ENCODE results near the gene KRTDAP.
"Not testable (repeated sequence)": the region's sequence is repeated elsewhere in the genome, so short reads cannot be mapped to it uniquely, and the experiment has no call there.

The KRTDAP gene

DNA sequence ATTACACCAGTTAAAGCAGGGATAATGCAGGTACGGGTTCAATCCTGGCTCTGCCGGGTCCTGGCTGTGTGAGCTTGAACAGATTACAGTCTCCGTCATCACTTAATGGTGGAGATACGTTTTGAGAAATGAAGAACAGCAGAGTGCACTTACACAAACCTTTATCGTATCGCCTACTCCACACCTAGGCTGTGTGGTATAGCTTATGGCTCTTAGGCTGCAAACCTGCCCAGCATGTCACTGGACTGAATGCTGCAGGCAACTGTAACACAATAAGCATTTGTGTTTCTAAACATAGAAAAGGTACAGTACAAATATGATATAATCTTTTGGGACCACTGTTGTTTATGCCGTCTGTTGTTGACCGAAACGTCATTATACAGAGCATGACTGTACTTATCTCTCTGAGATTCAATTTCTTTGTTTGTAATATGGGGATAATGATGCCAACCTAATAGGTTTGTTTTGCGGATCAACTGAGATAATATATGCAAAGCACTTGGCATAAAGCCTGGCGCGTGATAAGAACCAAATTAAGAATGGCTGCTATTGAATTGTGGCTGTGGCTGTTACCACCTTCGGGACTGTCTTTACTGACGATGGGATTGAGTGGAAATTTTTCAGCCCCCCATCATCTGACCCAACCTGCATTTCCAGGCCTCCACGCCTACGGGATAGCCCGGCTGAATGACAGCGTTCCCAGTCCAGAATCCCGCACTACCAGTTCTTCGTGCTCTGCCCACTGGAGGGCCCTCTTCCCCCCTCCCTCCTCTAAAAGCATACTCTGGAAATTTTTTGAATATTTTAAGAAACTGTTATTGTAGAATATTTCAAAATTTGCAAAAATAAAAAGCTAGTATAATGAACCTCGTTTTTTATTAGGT lies 11.2 kb downstream of the KRTDAP start:
- no peaks in the 10 kb centered on the region for H3K4me1 ChIP-seq (ENCODE audit: control insufficient read depth, insufficient read depth, low read length)
- H3K4me3 ChIP-seq (ENCODE audit: low read length), result no peak overlapping the region
- no peaks in the 10 kb centered on the region for H3K9me3 ChIP-seq (ENCODE audit: control insufficient read depth, low read length)
- H3K9ac ChIP-seq (ENCODE audit: low read length), result no peak overlapping the region
- no peaks in the 10 kb centered on the region for H3K36me3 ChIP-seq (ENCODE audit: control insufficient read depth, insufficient read depth, low read length, severe bottlenecking)
- H3K27me3 ChIP-seq (replicated peaks; ENCODE audit: control insufficient read depth, insufficient read depth, low read length), result peaks cover 5% of the 10 kb centered on the region
- DNase-seq (ENCODE audit: low read depth), result no peak

DNA sequence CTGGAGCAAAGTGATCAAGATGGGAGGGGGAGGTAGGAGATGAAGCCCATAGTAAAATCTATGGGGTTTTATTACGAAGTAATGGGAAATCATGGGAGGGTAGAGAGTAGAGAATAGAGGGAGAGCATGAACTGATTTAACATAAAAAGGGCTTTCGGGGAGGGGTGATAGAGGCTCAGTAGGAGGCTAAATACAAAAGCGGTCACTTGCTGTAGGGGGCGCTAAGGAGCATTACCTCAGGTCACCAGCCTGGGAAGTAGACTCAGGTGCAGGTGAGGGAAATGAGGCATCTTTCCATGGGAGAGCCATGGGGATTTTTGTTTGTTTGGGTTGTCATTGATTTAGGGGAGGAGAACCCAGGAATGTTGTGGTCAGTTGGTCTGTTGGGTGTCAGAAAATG lies 14.1 kb downstream of the KRTDAP start:
- H3K36me3 ChIP-seq (ENCODE audit: control insufficient read depth, insufficient read depth, low read length, severe bottlenecking), result no peaks in the 10 kb centered on the region
- no peak overlapping the region for H3K9ac ChIP-seq (ENCODE audit: low read length)
- H3K9me3 ChIP-seq (ENCODE audit: control insufficient read depth, low read length), result no peaks in the 10 kb centered on the region
- H3K27me3 ChIP-seq (replicated peaks; ENCODE audit: control insufficient read depth, insufficient read depth, low read length), result peaks cover 9% of the 10 kb centered on the region
- H3K4me3 ChIP-seq (ENCODE audit: low read length), result no peak overlapping the region
- H3K4me1 ChIP-seq (ENCODE audit: control insufficient read depth, insufficient read depth, low read length), result no peaks in the 10 kb centered on the region
- DNase-seq (ENCODE audit: low read depth), result no peak

DNA sequence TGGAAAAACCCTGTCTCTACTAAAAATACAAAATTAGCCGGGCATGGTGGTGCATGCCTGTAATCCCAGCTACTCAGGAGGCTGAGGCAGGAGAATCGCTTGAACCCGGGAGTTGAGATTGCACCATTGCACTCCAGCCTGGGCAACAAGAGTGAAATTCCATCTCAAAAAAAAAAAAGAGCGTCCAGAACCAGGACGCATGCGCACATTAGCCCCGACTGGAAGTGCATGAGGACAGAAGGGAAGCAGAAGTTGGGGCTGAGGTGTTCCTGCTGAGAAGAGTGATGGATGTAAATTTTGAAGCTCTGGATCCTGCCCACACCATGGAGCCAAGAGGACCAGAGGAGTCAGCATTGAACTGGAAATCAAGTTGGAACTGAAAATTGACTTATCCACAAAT lies 15.7 kb downstream of the KRTDAP start:
- not testable (repeated sequence) for H3K9me3 ChIP-seq (ENCODE audit: control insufficient read depth, low read length); DNase-seq (ENCODE audit: low read depth); H3K36me3 ChIP-seq (ENCODE audit: control insufficient read depth, insufficient read depth, low read length, severe bottlenecking); H3K4me1 ChIP-seq (ENCODE audit: control insufficient read depth, insufficient read depth, low read length); H3K4me3 ChIP-seq (ENCODE audit: low read length); H3K9ac ChIP-seq (ENCODE audit: low read length)
- H3K27me3 ChIP-seq (replicated peaks; ENCODE audit: control insufficient read depth, insufficient read depth, low read length), result peaks cover 11% of the 10 kb centered on the region

DNA sequence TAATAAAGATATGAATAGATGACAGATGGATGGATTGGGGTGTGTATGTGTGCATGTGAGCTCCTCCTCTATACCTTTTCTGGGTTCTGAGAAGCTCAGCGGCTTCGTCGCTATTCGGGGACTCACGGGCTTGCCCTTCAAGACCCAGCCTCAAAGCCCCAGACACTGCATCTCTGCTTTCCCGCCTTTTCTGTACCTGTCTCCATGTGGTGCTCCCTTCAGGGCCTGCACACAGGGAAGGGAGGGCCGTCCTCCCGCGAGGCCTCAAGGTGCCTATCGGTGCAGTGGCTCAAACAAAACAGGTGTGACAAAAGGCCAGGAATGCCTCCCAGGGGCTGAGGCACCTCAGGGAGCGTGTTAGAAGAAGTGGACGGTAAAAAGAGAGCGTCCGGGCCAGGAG lies 16.2 kb downstream of the KRTDAP start:
- H3K36me3 ChIP-seq (ENCODE audit: control insufficient read depth, insufficient read depth, low read length, severe bottlenecking), result no peaks in the 10 kb centered on the region
- H3K4me1 ChIP-seq (ENCODE audit: control insufficient read depth, insufficient read depth, low read length), result no peaks in the 10 kb centered on the region
- H3K4me3 ChIP-seq (ENCODE audit: low read length), result no peak overlapping the region
- DNase-seq (ENCODE audit: low read depth), result no peak
- no peaks in the 10 kb centered on the region for H3K9me3 ChIP-seq (ENCODE audit: control insufficient read depth, low read length)
- peaks cover 15% of the 10 kb centered on the region for H3K27me3 ChIP-seq (replicated peaks; ENCODE audit: control insufficient read depth, insufficient read depth, low read length)
- H3K9ac ChIP-seq (ENCODE audit: low read length), result no peak overlapping the region

DNA sequence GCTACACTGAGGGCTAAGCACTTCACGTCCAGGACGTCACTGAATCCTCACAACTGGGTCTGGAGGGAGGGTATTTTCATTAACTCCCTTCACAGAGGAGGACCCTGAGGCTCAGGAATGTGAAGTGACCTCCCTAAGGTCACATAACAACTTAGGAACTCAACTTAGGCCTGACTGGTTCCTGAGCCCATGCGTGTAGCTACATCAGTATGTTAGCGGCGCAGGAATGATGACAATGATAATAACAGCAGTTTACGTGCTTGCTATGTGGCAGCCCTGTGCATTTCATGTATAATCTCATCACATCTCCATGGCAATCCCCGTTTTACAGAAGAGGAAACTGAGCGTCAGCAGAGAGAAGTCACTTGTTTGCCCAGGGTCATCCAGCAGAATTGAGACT lies 18.3 kb downstream of the KRTDAP start:
- peaks cover 5% of the 10 kb centered on the region for H3K4me1 ChIP-seq (ENCODE audit: control insufficient read depth, insufficient read depth, low read length)
- no peak for DNase-seq (ENCODE audit: low read depth)
- no peak overlapping the region for H3K4me3 ChIP-seq (ENCODE audit: low read length)
- H3K27me3 ChIP-seq (replicated peaks; ENCODE audit: control insufficient read depth, insufficient read depth, low read length), result peaks cover 15% of the 10 kb centered on the region
- H3K36me3 ChIP-seq (ENCODE audit: control insufficient read depth, insufficient read depth, low read length, severe bottlenecking), result no peaks in the 10 kb centered on the region
- no peak overlapping the region for H3K9ac ChIP-seq (ENCODE audit: low read length)
- no peaks in the 10 kb centered on the region for H3K9me3 ChIP-seq (ENCODE audit: control insufficient read depth, low read length)

DNA sequence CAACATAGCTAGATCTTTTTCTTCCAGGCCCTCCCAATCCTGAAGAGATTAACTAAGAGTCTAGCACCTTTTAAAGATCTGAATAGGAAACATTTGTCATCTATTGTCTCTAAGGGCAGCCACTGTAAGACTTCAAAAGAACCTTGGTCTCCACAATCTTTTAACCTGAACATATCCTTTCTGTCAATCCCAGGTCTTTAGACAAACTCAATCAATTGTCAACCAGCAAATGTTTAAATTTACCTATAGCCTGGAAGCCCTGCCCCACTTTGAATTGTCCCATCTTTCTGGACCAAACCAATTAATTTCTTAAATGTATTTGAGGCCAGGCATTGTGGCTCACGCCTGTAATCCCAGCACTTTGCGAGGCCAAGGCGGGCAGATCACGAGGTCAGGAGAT lies 19.2 kb downstream of the KRTDAP start:
- not testable (repeated sequence) for DNase-seq (ENCODE audit: low read depth); H3K4me3 ChIP-seq (ENCODE audit: low read length); H3K36me3 ChIP-seq (ENCODE audit: control insufficient read depth, insufficient read depth, low read length, severe bottlenecking); H3K9me3 ChIP-seq (ENCODE audit: control insufficient read depth, low read length); H3K4me1 ChIP-seq (ENCODE audit: control insufficient read depth, insufficient read depth, low read length); H3K9ac ChIP-seq (ENCODE audit: low read length)
- H3K27me3 ChIP-seq (replicated peaks; ENCODE audit: control insufficient read depth, insufficient read depth, low read length), result peaks cover 16% of the 10 kb centered on the region

DNA sequence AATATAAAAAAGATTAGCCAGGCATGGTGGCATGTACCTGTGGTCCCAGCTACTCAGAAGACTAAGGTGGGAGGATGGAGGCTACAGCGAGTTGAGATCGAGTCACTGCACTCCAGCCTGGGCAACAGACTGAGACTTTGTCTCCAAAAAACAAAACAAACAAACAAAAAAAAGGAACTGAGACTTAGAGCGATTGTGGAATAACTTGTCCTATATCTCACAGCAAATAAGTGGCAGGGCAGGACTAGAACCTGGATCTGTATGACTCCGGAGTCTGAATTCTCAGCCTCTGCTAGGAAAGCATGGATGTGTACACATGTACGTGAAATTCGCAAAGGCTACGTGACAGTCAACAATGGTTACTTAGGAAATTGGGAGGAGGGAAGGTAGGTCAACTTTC lies 20.1 kb downstream of the KRTDAP start:
- no peak for DNase-seq (ENCODE audit: low read depth)
- H3K36me3 ChIP-seq (ENCODE audit: control insufficient read depth, insufficient read depth, low read length, severe bottlenecking), result no peaks in the 10 kb centered on the region
- peaks cover 6% of the 10 kb centered on the region for H3K4me1 ChIP-seq (ENCODE audit: control insufficient read depth, insufficient read depth, low read length)
- H3K9me3 ChIP-seq (ENCODE audit: control insufficient read depth, low read length), result no peaks in the 10 kb centered on the region
- H3K27me3 ChIP-seq (replicated peaks; ENCODE audit: control insufficient read depth, insufficient read depth, low read length), result peaks cover 16% of the 10 kb centered on the region
- no peak overlapping the region for H3K9ac ChIP-seq (ENCODE audit: low read length)
- no peak overlapping the region for H3K4me3 ChIP-seq (ENCODE audit: low read length)

DNA sequence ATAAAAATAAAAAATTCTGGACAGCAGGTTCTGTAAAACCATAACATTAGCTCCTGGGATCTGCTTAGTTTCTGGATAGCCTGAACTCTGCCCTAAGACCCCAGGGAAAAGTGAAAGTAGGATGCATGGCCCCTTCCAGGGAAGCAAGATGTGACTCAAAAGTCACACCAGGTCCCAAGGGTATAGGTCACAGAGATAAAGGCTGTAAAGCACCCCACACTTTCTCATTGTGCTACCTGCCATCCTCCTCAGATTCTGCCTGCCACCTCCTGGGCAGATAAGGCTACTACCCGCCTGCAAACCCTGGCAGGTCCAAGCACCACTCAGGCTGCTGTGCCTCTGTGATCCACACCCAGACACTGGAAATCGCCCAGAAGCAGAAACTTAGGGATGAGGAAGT lies 21.6 kb downstream of the KRTDAP start:
- H3K9ac ChIP-seq (ENCODE audit: low read length), result no peak overlapping the region
- no peak overlapping the region for H3K4me3 ChIP-seq (ENCODE audit: low read length)
- H3K27me3 ChIP-seq (replicated peaks; ENCODE audit: control insufficient read depth, insufficient read depth, low read length), result peaks cover 16% of the 10 kb centered on the region
- H3K4me1 ChIP-seq (ENCODE audit: control insufficient read depth, insufficient read depth, low read length), result peaks cover 6% of the 10 kb centered on the region
- H3K9me3 ChIP-seq (ENCODE audit: control insufficient read depth, low read length), result no peaks in the 10 kb centered on the region
- no peaks in the 10 kb centered on the region for H3K36me3 ChIP-seq (ENCODE audit: control insufficient read depth, insufficient read depth, low read length, severe bottlenecking)
- peak; percentile 16 for DNase-seq (ENCODE audit: low read depth)

DNA sequence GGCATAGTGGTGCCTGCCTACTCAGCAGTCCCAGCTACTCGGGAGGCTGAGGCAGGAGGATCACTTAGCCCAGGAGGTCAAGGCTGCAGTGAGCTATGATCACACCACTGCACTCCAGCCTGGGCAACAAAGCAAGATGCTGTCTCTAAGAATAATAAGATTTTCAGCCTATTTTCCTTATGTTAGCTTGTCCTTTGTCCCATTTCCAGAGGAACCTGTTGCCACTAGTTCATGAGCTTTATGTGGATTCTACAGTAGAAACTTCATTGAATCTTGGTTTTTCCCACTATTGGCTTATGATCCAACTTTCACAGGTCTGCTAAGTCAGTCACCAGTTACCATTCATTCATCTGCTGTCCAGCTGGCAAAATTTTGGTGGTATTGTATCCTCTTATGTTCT lies 24.0 kb downstream of the KRTDAP start:
- no peak for DNase-seq (ENCODE audit: low read depth)
- Histone ChIP-seq H3K4me1 (ENCODE audit: control insufficient read depth, insufficient read depth, low read length) (peaks cover 6% of the 10 kb centered on the region), H3K9me3 (ENCODE audit: control insufficient read depth, low read length) (no peaks in the 10 kb centered on the region), H3K4me3 (ENCODE audit: low read length) (no peak overlapping the region), H3K27me3 (replicated peaks; ENCODE audit: control insufficient read depth, insufficient read depth, low read length) (peaks cover 13% of the 10 kb centered on the region), H3K36me3 (ENCODE audit: control insufficient read depth, insufficient read depth, low read length, severe bottlenecking) (no peaks in the 10 kb centered on the region), H3K9ac (ENCODE audit: low read length) (no peak overlapping the region)

DNA sequence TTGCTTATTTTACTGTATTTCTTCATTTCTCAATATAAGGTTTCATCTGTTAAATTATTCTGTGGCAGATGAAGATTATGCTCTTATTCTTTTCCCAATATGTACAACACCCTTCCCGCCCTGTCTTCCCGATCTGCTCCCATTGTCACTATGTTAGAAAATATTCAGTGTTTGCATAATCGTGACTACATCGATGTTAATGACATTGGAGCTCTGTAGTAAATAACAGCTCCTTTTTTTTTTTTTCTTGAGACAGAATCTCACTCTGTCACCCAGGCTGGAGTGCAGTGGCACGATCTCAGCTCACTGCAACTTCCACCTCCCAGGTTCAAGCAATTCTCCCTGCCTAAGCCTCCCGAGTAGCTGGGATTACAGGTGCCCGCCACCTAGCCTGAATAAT lies 27.3 kb downstream of the KRTDAP start:
- H3K4me3 ChIP-seq (ENCODE audit: low read length); DNase-seq (ENCODE audit: low read depth); H3K27me3 ChIP-seq (replicated peaks; ENCODE audit: control insufficient read depth, insufficient read depth, low read length); H3K9ac ChIP-seq (ENCODE audit: low read length); H3K9me3 ChIP-seq (ENCODE audit: control insufficient read depth, low read length); H3K36me3 ChIP-seq (ENCODE audit: control insufficient read depth, insufficient read depth, low read length, severe bottlenecking): not testable (repeated sequence)
- H3K4me1 ChIP-seq (ENCODE audit: control insufficient read depth, insufficient read depth, low read length), result peaks cover 28% of the 10 kb centered on the region

DNA sequence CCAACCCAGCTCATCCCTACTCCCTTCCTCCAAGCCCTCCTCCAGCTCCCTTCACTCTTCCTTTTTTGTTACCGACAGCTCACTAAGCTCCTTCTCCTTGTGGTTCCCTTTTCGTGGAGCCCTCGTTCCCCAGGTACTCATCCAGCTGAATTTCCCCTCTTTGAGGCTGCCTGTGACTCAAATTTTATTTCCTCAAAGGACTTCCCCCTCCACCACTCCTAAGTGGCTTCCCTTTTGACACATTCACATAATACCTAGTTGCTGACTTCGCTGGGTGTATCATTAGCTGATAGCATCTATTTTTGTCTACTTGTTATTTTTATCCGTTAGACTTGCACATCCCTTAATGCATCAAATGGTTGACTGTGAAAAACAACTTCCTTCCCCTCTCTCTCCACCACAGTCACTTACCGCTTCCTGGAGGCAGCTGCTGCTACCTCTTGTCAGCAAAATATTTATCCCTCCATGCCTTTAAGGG lies 27.7 kb downstream of the KRTDAP start:
- H3K4me1 ChIP-seq (ENCODE audit: control insufficient read depth, insufficient read depth, low read length), result peaks cover 28% of the 10 kb centered on the region
- no peak overlapping the region for H3K9ac ChIP-seq (ENCODE audit: low read length)
- DNase-seq (ENCODE audit: low read depth), result no peak
- no peaks in the 10 kb centered on the region for H3K9me3 ChIP-seq (ENCODE audit: control insufficient read depth, low read length)
- peaks cover 6% of the 10 kb centered on the region for H3K27me3 ChIP-seq (replicated peaks; ENCODE audit: control insufficient read depth, insufficient read depth, low read length)
- H3K36me3 ChIP-seq (ENCODE audit: control insufficient read depth, insufficient read depth, low read length, severe bottlenecking), result no peaks in the 10 kb centered on the region
- no peak overlapping the region for H3K4me3 ChIP-seq (ENCODE audit: low read length)

DNA sequence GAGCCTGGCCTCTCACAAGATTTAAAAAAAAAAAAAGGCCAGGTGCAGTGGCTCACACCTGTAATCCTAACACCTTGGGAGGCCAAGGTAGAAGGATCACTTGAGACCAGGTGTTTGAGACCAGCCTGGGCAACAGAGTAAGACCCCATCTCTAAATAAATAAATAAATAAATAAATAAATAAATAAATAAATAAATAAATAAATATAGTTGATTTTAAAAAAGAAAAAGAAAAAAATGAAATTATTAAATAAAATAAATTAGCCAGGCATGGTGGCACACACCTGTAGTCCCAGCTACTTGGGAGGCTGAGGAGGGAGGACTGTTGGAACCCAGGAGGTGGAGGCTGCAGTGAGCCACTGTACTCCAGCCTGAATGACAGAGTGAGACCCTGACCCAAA lies 28.5 kb downstream of the KRTDAP start:
- H3K4me1 ChIP-seq (ENCODE audit: control insufficient read depth, insufficient read depth, low read length), result peaks cover 22% of the 10 kb centered on the region
- H3K9me3 ChIP-seq (ENCODE audit: control insufficient read depth, low read length); H3K4me3 ChIP-seq (ENCODE audit: low read length); H3K36me3 ChIP-seq (ENCODE audit: control insufficient read depth, insufficient read depth, low read length, severe bottlenecking); H3K9ac ChIP-seq (ENCODE audit: low read length); H3K27me3 ChIP-seq (replicated peaks; ENCODE audit: control insufficient read depth, insufficient read depth, low read length); DNase-seq (ENCODE audit: low read depth): not testable (repeated sequence)

Measured in adipocyte (in vitro differentiated cells).